Peyer's patch (tissue), 4 donors: ENCODE measurements around the gene NR6A1.

Experiments used
- POLR2A ChIP-seq, 2 donors: fragments of 450-650 bp; IDR thresholded peaks; one replicate each; pipeline ENCODE4 v1.5.1; 2017; ENCODE audit warnings: antibody characterized with exemption in 2 of 2, mild to moderate bottlenecking in 2 of 2, moderate library complexity in 2 of 2
- TF ChIP-seq, protein P1 (sequence below), 6 experiments: fragments of 450-650 bp in 4 of 6; fragments of 200-600 bp in 2 of 6; sonication (generic) in 1 of 6; IDR thresholded peaks; one replicate each; pipeline ENCODE4 v1.5.1; 2017 to 2019; ENCODE audit warnings: antibody characterized with exemption in 6 of 6, mild to moderate bottlenecking in 3 of 6, moderate library complexity in 1 of 6

DNA sequence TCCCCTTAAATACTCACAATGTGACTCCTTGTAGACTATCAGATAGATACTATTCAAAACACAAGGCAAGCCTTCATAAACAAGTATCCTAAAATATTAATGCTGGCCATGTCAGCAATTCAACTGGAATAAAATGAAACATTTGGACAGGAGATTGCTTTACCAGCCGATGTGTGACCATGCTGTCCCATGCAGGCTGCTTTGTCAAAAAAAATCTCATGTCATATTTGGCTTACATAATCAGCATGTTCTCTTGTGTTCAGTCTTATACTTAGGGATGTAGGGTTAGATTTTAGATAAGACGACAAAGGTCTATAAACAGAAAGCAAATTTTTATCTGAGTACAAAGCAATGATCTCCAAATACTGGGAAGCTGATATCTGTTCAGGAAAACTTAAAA, 108.5 kb downstream of the NR6A1 start:
- TF ChIP-seq, protein P1, sequence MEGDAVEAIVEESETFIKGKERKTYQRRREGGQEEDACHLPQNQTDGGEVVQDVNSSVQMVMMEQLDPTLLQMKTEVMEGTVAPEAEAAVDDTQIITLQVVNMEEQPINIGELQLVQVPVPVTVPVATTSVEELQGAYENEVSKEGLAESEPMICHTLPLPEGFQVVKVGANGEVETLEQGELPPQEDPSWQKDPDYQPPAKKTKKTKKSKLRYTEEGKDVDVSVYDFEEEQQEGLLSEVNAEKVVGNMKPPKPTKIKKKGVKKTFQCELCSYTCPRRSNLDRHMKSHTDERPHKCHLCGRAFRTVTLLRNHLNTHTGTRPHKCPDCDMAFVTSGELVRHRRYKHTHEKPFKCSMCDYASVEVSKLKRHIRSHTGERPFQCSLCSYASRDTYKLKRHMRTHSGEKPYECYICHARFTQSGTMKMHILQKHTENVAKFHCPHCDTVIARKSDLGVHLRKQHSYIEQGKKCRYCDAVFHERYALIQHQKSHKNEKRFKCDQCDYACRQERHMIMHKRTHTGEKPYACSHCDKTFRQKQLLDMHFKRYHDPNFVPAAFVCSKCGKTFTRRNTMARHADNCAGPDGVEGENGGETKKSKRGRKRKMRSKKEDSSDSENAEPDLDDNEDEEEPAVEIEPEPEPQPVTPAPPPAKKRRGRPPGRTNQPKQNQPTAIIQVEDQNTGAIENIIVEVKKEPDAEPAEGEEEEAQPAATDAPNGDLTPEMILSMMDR (IDR thresholded peaks at IDR 0.05) = no peak
- TF ChIP-seq POLR2A (IDR thresholded peaks at IDR 0.05) = no peak
